IPS-11a (cell line): ENCODE data around the gene STON1.
"Not testable (repeated sequence)": the region's sequence is repeated elsewhere in the genome, so short reads cannot be mapped to it uniquely, and the experiment has no call there.

Source experiments
- H3K4me3 ChIP-seq: one replicate; pipeline ENCODE4 v1.5.1; 2013; ENCODE audit warnings: low read depth, low read length, control low read depth

The STON1 gene, protein sequence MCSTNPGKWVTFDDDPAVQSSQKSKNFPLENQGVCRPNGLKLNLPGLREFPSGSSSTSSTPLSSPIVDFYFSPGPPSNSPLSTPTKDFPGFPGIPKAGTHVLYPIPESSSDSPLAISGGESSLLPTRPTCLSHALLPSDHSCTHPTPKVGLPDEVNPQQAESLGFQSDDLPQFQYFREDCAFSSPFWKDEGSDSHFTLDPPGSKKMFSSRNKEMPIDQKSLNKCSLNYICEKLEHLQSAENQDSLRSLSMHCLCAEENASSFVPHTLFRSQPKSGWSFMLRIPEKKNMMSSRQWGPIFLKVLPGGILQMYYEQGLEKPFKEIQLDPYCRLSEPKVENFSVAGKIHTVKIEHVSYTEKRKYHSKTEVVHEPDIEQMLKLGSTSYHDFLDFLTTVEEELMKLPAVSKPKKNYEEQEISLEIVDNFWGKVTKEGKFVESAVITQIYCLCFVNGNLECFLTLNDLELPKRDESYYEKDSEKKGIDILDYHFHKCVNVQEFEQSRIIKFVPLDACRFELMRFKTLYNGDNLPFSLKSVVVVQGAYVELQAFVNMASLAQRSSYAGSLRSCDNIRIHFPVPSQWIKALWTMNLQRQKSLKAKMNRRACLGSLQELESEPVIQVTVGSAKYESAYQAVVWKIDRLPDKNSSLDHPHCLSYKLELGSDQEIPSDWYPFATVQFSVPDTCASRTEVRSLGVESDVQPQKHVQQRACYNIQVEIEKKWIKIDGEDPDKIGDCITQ

DNA sequence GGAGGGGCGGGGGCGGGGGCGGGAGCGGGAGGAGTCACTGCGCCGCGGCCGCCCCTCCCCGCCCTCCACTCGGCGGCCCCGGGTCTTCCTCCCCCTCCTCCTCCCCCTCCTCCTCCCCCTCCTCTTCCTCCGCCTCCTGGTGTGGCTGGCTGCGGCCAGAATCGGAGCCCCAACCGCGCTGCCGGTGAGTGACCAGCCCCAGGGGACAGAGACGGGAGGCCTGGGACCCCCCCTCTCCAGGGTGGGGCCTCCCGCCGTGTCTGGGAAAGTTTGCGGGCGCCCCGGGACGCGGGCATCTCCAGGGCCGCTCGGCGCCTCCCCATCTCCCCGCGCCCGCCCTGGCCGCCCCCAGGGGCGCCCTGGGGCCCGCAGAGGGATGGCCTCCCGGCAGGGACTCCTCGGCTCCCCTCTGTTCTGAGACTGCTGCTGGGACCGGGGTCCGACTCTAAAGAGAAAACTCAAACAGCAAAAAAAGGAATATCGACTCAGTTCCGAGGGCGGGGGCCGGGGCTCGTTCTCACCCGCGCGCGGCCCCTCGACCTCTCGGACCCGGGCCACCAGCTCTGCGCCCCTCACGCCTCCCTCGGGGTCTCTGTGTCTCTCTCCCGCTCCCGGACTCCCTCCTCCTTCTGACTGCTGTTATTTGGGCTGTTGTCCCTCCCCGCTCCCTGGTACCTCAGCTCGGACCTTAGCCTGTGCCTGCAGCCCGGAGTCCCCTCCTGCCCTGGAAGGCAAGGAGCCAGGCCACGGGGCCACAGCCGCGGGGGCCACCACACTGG is at the start of gene STON1:
Gene STON1, plus strand, starts transcription at position 122 of the 779 bp plus-strand sequence. CDS start 50,480 bp downstream, outside the sequence.
- H3K4me3 ChIP-seq, result peak within 1 kb of the TSS; percentile 69

DNA sequence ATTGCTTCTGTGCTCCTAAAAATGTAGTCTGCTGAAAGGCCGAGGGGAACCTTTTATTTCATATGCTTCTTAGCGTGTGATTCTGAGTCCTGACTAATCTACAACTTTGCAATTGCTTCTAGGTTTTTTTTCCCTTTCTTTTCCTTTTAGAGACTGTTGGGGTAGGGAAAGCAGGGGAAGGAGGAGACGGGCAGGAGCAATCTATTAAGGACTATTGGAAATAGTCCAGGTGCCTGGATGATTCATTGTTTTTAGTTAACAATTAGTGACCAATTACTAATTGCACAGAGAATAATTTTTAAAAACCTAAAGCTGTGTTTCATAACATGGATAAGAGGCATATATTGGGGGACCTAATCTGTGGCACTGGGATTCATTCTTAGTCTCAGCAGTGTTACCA is 49.4 kb upstream of the STON1 start:
- no peak overlapping the region for H3K4me3 ChIP-seq

DNA sequence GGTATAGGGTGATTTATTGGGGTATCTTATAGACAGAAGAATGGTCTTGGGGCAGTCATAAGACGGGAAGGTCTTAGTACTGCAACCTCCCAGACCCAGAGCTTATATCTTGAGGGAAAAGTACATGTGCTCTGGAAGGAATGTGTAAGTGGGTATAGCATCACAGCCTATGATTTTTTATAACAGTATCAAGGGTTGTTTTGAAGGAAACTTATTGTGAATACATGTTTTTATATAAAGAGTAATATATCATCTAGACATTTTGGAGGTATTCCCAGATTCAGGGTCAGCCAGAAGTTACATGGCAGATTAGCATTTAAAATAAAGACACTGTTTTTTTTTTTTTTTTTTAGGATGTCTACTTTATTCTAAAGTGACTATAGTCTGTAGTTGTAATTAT is 47.6 kb upstream of the STON1 start:
- no peak overlapping the region for H3K4me3 ChIP-seq

DNA sequence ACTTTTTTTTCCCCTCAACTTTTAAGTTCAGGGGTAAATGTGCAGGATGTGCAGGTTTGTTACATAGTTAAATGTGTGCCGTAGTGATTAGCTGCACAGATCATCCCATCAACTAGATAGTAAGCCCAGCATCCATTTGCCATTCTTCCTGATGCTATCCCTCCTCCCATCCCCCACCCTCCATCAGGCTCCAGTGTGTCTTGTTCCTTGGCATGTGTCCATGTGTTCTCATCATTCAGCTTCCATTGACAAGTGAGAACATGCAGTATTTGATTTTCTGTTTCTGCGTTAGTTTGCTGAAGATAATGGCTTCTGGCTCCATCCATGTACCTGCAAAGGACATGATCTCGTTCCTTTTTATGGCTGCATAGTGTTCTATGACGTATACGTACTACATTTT is 47.2 kb upstream of the STON1 start:
- no peak overlapping the region for H3K4me3 ChIP-seq

DNA sequence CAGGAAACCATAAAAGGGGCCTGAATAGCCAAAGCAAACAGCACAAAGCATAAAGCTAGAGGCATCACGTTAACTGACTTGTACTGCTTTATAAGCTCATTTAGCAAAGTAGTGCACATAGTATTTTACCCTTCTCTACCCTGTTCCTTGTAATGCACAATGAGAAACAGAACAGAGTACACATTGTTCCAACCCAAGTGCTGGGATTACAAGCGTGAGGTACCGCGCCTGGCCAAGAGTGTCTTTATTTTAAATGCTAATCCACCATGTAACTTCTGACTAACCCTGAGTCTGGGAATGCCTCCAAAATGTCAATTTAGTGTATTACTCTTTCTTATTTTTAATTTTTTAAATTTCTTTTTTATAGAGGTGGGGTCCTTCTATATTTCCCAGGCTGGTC is 46.4 kb upstream of the STON1 start:
- no peak overlapping the region for H3K4me3 ChIP-seq

DNA sequence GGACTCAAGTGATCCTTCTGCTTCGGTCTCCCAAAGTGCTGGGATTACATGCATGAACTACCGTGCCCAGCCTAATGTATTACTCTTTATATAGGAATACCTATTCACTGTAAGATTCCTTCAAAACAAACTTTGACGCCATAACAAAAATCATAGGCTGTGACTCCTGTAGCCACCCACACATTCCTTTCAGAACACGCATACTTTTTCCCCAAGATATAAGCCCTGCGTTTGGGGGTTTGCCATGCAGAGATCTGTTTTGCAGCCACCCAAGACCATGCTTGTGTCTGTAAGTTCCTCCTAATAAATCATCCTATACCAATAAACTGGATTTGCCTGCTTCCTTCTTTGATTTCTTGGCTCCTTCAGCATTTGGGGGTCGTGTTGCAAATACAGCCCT is 46.0 kb upstream of the STON1 start:
- H3K4me3 ChIP-seq, result no peak overlapping the region

DNA sequence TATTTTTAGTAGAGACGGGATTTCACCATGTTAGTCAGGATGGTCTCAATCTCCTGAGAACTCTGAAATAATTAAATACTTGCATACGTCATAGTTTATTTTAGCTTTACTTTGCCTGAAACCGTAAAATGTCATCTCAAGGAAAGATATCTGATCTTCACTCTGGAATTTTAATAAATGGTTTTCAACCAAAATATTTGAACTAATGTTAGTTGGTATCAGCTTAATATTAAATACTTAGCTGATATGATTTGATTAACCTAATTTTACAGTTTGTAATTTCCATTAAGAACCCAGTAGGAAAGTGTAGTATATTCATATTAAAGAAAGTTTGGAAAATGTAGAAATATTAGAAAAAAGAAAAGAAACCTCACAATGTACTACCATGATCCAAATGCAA is 41.4 kb upstream of the STON1 start:
- no peak overlapping the region for H3K4me3 ChIP-seq

DNA sequence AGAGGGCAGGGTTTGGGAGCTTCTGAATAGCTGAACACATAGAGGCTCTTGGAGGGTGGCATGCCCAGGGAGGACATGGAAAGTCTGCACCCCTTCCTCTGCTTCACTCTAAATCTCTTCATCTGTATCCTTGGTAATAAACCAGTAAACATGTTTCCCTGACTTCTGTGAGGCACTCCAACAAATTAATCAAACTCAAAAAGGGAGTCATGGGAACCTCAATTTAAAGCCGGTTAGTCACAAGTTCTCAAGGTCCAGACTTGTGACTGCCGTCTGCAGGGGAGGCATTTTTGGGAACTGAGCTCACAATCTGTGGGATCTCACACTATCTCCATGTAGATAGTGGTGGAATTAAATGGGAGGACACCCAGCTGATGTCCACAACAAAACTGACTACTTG is 33.1 kb upstream of the STON1 start:
- H3K4me3 ChIP-seq, result no peak overlapping the region

DNA sequence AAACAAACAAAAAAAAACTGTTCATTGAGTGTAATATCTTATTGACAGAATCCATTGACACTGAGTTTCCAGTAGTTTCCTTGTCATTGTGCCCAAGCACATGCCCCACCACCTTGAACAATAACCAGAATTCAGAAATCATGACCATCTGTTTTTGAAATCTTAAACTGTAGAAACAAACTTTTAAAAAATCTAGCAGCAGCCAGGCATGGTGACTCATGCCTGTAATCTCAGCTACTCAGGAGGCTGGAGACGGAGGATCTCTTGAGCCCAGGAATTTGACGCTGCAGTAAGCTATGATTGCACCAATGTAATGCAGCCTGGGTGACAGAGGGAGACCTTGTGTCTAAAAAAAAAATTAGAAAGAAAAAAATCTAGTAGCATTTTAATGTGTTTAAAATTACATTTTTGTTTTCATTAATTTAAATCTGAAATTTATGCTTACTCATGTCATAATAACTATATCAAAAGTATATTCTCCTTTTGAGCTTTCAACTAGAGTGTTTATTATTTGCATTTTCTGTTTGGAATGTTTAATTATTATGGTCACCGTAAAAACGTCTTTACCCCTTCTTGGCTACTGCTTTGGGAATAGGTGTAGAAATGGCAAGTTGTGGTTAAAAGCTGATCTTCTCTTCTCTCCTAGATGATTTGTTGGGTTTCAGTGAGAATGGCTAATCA is 25.2 kb upstream of the STON1 start:
- H3K4me3 ChIP-seq, result no peak overlapping the region

DNA sequence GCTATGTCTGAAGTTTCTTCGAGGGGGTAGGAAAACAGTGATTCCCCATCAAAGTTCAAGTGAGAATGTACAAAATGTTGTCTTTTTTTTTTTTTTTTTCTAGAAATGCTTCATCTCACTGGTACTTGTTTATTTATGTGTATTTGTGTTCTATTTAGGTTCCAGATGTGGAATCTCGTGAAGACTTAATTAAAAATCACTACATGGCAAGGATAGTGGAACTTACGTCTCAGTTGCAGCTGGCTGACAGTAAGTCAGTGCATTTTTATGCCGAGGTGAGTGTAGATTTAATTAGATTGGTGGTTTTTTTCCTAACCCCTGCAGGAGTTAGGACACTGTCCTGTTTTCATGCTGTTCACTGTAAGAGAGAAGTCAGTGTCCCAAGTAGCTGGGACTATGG is 22.8 kb upstream of the STON1 start:
- H3K4me3 ChIP-seq, result no peak overlapping the region

DNA sequence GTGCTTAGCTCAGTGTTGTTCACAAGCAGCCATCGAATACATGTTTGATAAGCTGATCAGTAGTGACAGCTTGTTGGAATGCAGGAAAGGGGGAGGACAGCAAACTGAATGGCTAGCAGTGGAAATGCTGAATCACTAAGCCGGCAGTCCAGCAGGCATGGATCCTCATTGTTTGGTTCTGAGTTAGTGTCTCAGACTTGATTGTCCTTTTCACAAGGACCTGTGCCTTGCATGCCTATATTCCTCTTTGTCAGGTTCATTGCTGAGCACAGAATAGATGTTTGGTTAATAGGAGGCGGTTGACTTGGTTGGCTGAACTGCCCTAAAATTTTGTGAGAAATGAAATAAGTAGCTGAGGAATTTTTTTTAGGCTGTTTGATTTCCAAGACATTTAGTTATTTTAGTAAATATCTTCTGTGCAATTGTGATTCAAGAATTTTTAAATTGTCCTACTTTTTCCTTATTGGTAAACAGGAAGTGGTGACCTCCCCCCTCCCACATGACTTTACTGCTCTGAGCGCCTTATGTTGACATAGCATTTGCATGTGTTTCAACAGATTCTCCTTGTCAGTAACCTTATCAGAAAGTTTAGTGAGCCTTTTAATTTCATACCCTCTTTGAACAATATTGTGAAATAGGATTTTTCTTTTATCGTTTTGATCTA is 21.4 kb upstream of the STON1 start:
- no peak overlapping the region for H3K4me3 ChIP-seq

DNA sequence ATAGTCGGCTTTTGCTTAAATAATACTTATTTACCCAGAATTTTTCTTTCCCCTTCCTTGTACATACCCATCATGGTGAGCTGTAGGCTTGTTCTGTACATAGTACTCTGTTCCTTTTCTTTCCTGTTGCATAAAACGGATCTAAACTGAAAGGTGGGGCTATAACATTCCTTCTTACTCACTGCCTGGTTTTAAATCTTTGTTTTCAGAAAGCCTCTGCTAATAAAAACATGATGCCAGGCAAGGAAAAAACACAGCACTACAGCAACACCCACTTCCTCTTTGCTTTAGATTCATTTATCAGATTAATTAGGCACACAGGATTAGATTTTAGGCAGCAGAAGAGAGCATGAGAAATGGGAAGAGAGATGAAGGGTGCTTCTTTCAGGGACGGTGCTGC is 19.6 kb upstream of the STON1 start:
- no peak overlapping the region for H3K4me3 ChIP-seq

DNA sequence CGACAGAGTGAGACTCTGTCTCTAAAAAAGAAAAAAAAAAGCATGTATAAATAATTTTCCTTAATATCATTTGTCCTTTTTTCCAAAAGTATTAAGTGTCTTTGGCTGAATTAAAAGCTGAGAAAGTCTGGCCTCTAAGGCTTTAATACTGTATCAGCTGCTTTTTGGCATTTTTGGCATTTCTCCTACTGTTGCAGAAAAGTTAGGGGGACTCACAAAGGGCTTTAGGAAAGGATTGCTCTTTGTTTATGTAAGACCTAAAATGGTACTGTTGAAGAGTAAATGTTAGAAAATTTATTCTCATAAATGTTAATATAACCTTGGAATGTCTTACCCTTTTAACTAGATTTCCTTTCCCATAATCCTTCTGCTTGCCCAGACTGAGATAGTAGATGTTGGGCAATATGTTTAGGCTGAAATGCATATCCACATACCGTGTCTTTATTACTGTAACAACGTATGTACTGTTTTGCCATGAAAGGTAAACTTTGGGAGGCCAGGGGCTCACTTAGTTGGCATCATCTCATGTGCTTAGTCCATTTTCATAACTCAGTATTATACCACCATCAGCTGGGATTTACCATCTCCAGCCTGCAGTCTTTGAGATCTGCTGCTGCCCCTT is 18.0 kb upstream of the STON1 start:
- no peak overlapping the region for H3K4me3 ChIP-seq

DNA sequence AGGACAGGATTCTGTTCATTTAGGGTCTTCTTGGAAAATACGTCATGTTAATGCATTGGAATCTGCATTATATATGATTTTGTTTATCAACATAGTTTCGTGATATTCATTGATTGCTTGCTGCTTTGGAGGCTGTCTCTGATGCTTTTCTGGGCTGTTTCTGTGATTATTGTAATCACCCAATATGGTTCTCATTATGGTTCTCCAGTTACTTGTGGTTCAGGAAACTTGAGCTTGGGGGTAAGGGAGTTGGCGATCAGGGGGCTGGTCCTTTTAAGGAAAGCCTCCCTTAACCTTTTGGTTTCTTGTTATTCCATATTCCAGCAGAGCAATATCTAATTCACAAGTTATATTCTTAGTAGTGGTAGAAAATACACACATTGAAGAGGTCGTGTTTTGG is 17.4 kb upstream of the STON1 start:
- H3K4me3 ChIP-seq, result no peak overlapping the region

DNA sequence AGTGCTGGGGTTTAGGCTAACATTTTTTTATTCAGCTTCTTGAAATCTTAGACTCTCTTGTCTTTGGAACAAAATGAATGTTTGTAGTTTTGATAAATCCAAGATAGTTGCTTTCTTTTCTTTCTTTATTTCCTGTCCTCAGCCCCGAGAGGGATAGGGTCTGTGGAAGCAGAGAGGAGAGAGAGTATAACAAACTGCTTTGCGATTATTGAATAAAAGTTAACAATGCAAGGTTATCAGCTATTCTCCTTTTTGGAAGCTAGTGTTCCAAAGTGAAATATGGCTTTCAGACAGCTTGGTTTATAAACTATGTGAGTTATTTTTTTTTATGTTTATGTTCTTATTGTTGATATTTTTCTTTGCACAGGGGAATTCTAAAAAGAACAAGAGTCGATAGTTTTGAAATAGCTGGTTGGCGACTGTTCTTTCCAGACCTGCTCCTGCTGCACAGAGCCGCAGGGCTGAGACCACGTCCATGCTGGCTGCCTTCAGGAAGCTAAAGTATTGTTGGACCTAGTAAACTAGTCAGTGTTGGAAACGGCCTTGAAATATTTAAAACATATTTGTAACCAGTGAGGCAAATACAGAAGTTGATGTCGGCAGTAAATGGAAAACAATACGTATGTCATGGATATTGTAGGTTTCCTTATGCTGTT is 15.5 kb upstream of the STON1 start:
- H3K4me3 ChIP-seq, result no peak overlapping the region

DNA sequence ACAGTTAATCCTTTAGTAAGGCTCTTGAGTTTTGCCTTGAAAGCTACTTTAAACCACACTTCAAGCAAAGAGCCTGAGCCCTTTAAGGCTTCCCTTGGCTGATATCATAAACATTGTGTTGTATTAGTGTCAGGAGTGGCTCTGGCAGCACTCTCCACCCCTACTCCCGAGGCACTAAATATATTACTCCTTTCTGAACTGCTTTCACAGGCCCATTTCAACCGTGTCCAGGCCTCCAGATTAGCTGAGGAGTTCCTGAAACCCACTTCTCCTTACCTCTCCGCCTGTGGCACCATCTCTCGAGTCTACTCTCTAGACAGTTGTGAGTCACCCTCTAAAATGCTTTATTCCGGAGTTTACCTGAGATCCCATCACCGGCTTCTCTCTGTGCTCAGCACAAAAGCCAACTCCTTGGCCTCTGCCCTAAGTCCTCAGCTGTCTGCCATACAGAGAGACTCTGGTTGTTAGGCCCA is 14.4 kb upstream of the STON1 start:
- H3K4me3 ChIP-seq, result no peak overlapping the region

DNA sequence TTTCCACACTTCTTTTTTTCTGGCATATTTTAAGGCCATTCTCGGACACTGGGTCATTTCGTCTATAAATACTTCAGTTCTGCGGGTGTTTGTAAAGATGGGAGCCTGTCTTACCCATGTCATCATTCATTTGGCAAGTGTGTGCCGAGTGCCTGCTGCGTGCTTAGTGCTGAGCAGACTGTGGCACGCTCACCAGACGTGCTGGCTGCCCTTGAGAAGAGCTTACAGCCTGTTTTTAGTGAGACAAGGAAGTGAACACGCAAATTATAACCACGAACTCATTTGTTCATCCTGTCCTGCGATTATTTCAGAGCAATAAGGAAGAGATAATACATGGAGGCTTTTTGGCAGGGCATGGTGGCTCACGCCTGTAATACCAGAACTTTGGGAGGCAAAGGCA is 10.4 kb upstream of the STON1 start:
- H3K4me3 ChIP-seq, result no peak overlapping the region

DNA sequence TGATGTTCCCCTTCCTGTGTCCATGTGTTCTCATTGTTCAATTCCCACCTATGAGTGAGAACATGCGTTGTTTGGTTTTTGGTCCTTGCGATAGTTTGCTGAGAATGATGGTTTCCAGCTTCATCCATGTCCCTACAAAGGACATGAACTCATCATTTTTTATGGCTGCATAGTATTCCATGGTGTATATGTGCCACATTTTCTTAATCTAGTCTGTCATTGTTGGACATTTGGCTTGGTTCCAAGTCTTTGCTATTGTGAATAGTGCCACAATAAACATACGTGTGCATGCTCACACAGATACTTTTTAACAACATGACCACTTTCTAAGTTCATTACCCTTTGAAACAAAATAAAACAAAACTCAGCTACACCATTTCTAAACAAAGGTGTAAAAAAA is 5.2 kb upstream of the STON1 start:
- H3K4me3 ChIP-seq, result not testable (repeated sequence)

DNA sequence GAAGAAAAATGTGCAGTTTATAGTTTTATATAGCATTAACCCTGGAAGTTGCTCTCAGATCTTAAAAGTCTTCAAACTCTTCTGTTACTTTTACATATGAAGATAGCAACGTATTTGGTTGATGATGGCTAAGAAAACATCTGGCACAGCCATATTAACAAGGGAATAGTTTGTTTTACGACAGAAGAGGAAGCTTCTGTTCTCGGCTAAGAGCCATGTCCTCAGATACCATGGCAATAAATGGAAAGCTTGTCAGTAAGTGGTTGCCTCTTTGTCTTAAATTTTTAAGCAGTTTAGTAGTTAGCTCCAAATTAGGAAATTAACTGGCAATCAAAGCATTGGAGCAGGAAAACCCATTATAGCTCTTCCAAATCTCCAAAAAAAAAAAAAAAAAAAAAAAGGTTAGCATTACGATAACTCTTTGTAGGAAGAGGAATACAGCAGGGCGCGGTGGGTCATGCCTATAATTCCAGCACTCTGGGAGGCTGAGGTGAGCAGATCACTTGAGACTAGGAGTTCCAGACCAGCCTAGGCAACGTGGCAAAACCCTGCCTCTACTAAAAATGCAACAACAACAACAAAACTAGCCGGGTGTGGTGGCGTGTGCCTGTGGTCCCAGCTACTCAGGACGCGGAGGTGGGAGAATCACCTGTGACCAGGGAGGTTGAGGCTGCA is 4.5 kb upstream of the STON1 start:
- H3K4me3 ChIP-seq, result no peak overlapping the region
